HepG2 (cell line): ENCODE results near the gene HSPA5. TPM values are rescaled to one million over a fixed set of nuclear protein-coding genes. Genes with fewer than 3 reads are reported as not detected.

Experiments
- ATAC-seq: fragments of 200-7000 bp; cut with Tn5 transposase; 3 replicates; pipeline ENCODE4 v1.9.1; 2020; ENCODE audit warnings: mild to moderate bottlenecking, moderate library complexity
- BruUV-seq: library from RNA; stranded (reverse); fragments of 400-500 nt; replicated peaks from 2 replicates; lab custom pipeline; 2021; lab: Mats Ljungman, UMichigan
- CTCF ChIA-PET: fragments of 300-600 bp; formaldehyde crosslinking; extraction: SDS; loops from one replicate; lab custom pipeline; 2021; ENCODE audit warnings: low total read pairs, inconsistent platforms, low intra/inter-chr PET ratio; lab: Yijun Ruan, JAX
- POLR2A ChIA-PET: fragments of 350-600 bp; sonication (Branson Sonifier 250); formaldehyde crosslinking; loops from one replicate; lab custom pipeline; 2020; ENCODE audit warnings: antibody characterized with exemption, inconsistent platforms; lab: Yijun Ruan, JAX
- DNase-seq: peaks from one replicate; pipeline ENCODE4 v3.0.0-alpha.2; 2015; ENCODE audit warnings: low spot score
- FAIRE-seq: peaks from 3 replicates; lab custom pipeline; 2011; peaks lifted over from hg19 to GRCh38; lab: Jason Lieb, UNC
- H2AFZ ChIP-seq: one replicate; pipeline ENCODE4 v1.6.1; 2011; ENCODE audit warnings: low read length, inconsistent platforms
- H3K27ac ChIP-seq: fragments of 300-600 bp; 3 replicates; pipeline ENCODE4 v1.8.0; 2011; ENCODE audit warnings: mixed run types, mild to moderate bottlenecking, mixed read lengths, low read length, inconsistent platforms; ENCODE audit not compliant: insufficient read depth; ENCODE audit errors: extremely low read length
- H3K27me3 ChIP-seq, 2 experiments: fragments of 200-600 bp in 1 of 2; 2 replicates in 1 of 2; 3 replicates in 1 of 2; pipeline versions ENCODE4 v1.6.0 to v1.8.0; 2011; ENCODE audit warnings: low read length in 2 of 2, mild to moderate bottlenecking in 2 of 2, moderate library complexity in 2 of 2, inconsistent platforms in 1 of 2; ENCODE audit not compliant: insufficient read depth in 2 of 2, control insufficient read depth in 1 of 2
- H3K36me3 ChIP-seq, 2 experiments: fragments of 200-600 bp in 1 of 2; replicated peaks in 1 of 2; 2 replicates in 1 of 2; 3 replicates in 1 of 2; pipeline versions ENCODE4 v1.5.1 to v1.8.0; 2011; ENCODE audit warnings: low read length in 2 of 2, inconsistent platforms in 1 of 2; ENCODE audit not compliant: insufficient read depth in 2 of 2, control insufficient read depth in 1 of 2
- H3K4me1 ChIP-seq: 2 replicates; pipeline ENCODE4 v1.5.1; 2012; ENCODE audit warnings: low read length, inconsistent platforms; ENCODE audit not compliant: insufficient read depth
- H3K4me2 ChIP-seq: 2 replicates; pipeline ENCODE4 v1.6.0; 2011; ENCODE audit warnings: low read depth, low read length, inconsistent platforms
- H3K4me3 ChIP-seq, 3 experiments: fragments of 200-600 bp in 1 of 3; sonication (generic), shearing (Covaris generic) in 1 of 3; replicated peaks in 1 of 3; 2 replicates each; pipeline ENCODE4 v1.5.1; 2011 to 2016; ENCODE audit warnings: low read length in 3 of 3, inconsistent platforms in 2 of 3, low read depth in 2 of 3, mild to moderate bottlenecking in 2 of 3, control low read depth in 1 of 3, mixed read lengths in 1 of 3; ENCODE audit not compliant: insufficient read depth in 1 of 3
- H3K79me2 ChIP-seq: one replicate; pipeline ENCODE4 v1.6.1; 2011; ENCODE audit warnings: low read length, inconsistent platforms; ENCODE audit not compliant: insufficient read depth
- H3K9ac ChIP-seq: 2 replicates; pipeline ENCODE4 v1.6.0; 2011; ENCODE audit warnings: mild to moderate bottlenecking, low read depth, low read length, inconsistent platforms; ENCODE audit not compliant: insufficient read depth
- H3K9me3 ChIP-seq: 2 replicates; pipeline ENCODE4 v1.5.1; 2012; ENCODE audit warnings: mild to moderate bottlenecking, low read length
- H4K20me1 ChIP-seq: 2 replicates; pipeline ENCODE4 v1.6.0; 2011; ENCODE audit warnings: inconsistent platforms, mild to moderate bottlenecking, low read length, moderate library complexity; ENCODE audit not compliant: insufficient read depth
- AGO2 ChIP-seq: fragments of 200-400 bp; formaldehyde crosslinking; optimal IDR thresholded peaks from 2 replicates; pipeline ENCODE3; 2017; ENCODE audit warnings: mild to moderate bottlenecking, low read depth, low read length, moderate library complexity
- ELF4 ChIP-seq: sonication (generic); formaldehyde crosslinking; IDR thresholded peaks from 2 replicates; pipeline ENCODE4 v1.5.0; 2020; ENCODE audit warnings: missing genetic modification reagents, mild to moderate bottlenecking, moderate library complexity, borderline replicate concordance
- FOXA1 ChIP-seq, 2 experiments: fragments of 450-650 bp in 1 of 2; sonication (generic) in 1 of 2; formaldehyde crosslinking in 1 of 2; IDR thresholded peaks; 2 replicates each; pipeline versions ENCODE4 v1.4.0 to v1.6.1; 2016 to 2020; ENCODE audit warnings: missing genetic modification reagents in 1 of 2
- FOXP4 ChIP-seq: sonication (generic); formaldehyde crosslinking; IDR thresholded peaks from 2 replicates; pipeline ENCODE4 v1.4.0; 2020; ENCODE audit warnings: missing genetic modification reagents
- GMEB2 ChIP-seq: IDR thresholded peaks from 2 replicates; pipeline ENCODE4 v1.6.1; 2016; ENCODE audit warnings: missing biosample characterization, missing genetic modification reagents, low read depth
- HNF1B ChIP-seq: sonication (generic); formaldehyde crosslinking; IDR thresholded peaks from 2 replicates; pipeline ENCODE4 v1.5.1; 2020; ENCODE audit warnings: mild to moderate bottlenecking, moderate library complexity, missing genetic modification reagents
- SETDB1 ChIP-seq: sonication (generic); formaldehyde crosslinking; IDR thresholded peaks from 2 replicates; pipeline ENCODE4 v1.5.1; 2020; ENCODE audit warnings: missing genetic modification reagents, mild to moderate bottlenecking, borderline replicate concordance
- SOX5 ChIP-seq: IDR thresholded peaks from 2 replicates; pipeline ENCODE4 v1.6.1; 2016; ENCODE audit warnings: borderline replicate concordance
- TBX2 ChIP-seq: sonication (generic); formaldehyde crosslinking; IDR thresholded peaks from 2 replicates; pipeline ENCODE4 v1.5.0; 2020; ENCODE audit warnings: missing genetic modification reagents, mild to moderate bottlenecking, borderline replicate concordance
- XRCC5 ChIP-seq: fragments of 200-400 bp; formaldehyde crosslinking; optimal IDR thresholded peaks from 2 replicates; pipeline ENCODE3; 2017; ENCODE audit warnings: mild to moderate bottlenecking, low read length
- ZFP82 ChIP-seq: sonication (generic); formaldehyde crosslinking; IDR thresholded peaks from 2 replicates; pipeline ENCODE4 v1.5.1; 2020; ENCODE audit warnings: mild to moderate bottlenecking, missing genetic modification reagents, borderline replicate concordance
- ZFYVE20 ChIP-seq: sonication (generic); formaldehyde crosslinking; IDR thresholded peaks from 2 replicates; pipeline ENCODE4 v1.8.0; 2023; ENCODE audit warnings: low read depth, mild to moderate bottlenecking, moderate library complexity, missing genetic modification reagents, borderline replicate concordance
- ZNF3 ChIP-seq: IDR thresholded peaks from 2 replicates; pipeline ENCODE4 v1.7.0; 2017; ENCODE audit warnings: inconsistent platforms
- ZNF501 ChIP-seq: sonication (generic); formaldehyde crosslinking; IDR thresholded peaks from 2 replicates; pipeline ENCODE4 v1.5.1; 2020; ENCODE audit warnings: mild to moderate bottlenecking, moderate library complexity, missing genetic modification reagents
- ZNF768 ChIP-seq: sonication (generic); formaldehyde crosslinking; IDR thresholded peaks from 2 replicates; pipeline ENCODE4 v1.4.0; 2020; ENCODE audit warnings: missing genetic modification reagents
- WGBS: methylation state at CpG from one replicate; pipeline ENCODE4 v1.1.6; 2017; ENCODE audit warnings: low lambda C conversion rate; 5-methylcytosine and 5-hydroxymethylcytosine counted together
- in situ Hi-C: cut with HindIII; loops from 2 replicates; pipeline ENCODE4 v1.10.0; 2017; ENCODE audit warnings: low pct_unique_long_range_greater_than_20kb; ENCODE audit not compliant: extremely low pct_ligation_motif_present
- intact Hi-C: fragments of 100-400 bp; cut with micrococcal nuclease; formaldehyde crosslinking; loops from one replicate; pipeline ENCODE4 v1.10.0; 2022; ENCODE audit not compliant: unreplicated experiment
- polyA plus RNA-seq, 8 experiments: library from polyadenylated mRNA; depleted of rRNA in 3 of 8; stranded (reverse) in 7 of 8; unstranded in 1 of 8; fragments of >200 nt; fragmentation: Illumina TruSeq in 4 of 8; extraction: Trizol in 4 of 8; gene quantifications; 2 replicates each; pipeline versions ENCODE4 v1.2.1 to v1.2.3, GENCODE V29; 2011 to 2016; ENCODE audit warnings: low read depth in 4 of 8, missing spikeins in 1 of 8, mixed read lengths in 1 of 8; ENCODE audit not compliant: insufficient read depth in 1 of 8
- total RNA-seq, 5 experiments: library from RNA; depleted of rRNA; stranded (reverse); fragments of >200 nt; fragmentation: Illumina TruSeq; extraction: Trizol; gene quantifications; 2 replicates each; pipeline ENCODE4 v1.2.3, GENCODE V29; 2016; ENCODE audit warnings: low read depth in 1 of 5

HSPA5 gene
- total and polyA plus RNA-seq, 2 of the 13 experiments (the other 11 are each of a cell fraction or from before 2014, with no cell fraction given), result 201 to 206 TPM

- peak; percentile 44; the same call in 1 of the 2 replicates for TF ChIP-seq ELF4
- TF ChIP-seq SOX5, result peak; percentile 78; the same call in 1 of the 2 replicates
- TF ChIP-seq GMEB2 (CRISPR knock-in tag), result no peak
Observed at GRCh38 chr9:125204477-125204876, 36.7 kb downstream of the HSPA5 start (continued).

GRCh38 chr9:125202846-125203618, 38.1 kb downstream of the HSPA5 start:
- peak overlapping the region; percentile 47 for H3K27ac ChIP-seq
- in situ Hi-C loops, result no loop called here
- H3K36me3 ChIP-seq, result peaks cover 8 to 23% of the 10 kb centered on the region in 2 experiments
- H3K79me2 ChIP-seq, result peaks cover 10% of the 10 kb centered on the region
- H4K20me1 ChIP-seq, result no peaks in the 10 kb centered on the region
- peaks cover 47% of the 10 kb centered on the region for H3K4me1 ChIP-seq
- POLR2A ChIA-PET, result interaction anchor here (3.2 kb wide), 1 partner anchor 38 kb away, joined by 20 read pairs; the partner anchor contains the start of gene HSPA5
- no peak overlapping the region for H3K4me3 ChIP-seq
- CTCF ChIA-PET, result no interaction called here
- DNase-seq (peak; percentile 40), FAIRE-seq (no peak), ATAC-seq (no peak)
- no peak overlapping the region for H2AFZ ChIP-seq
- peak overlapping the region; percentile 47 for H3K4me2 ChIP-seq
- 86% methylated on average over 1 of the region's 1 CpG for WGBS
- intact Hi-C loops, result no loop called here
- H3K9ac ChIP-seq, result no peak overlapping the region
- BruUV-seq, result TSS peak; percentile 22
- no peaks in the 10 kb centered on the region for H3K9me3 ChIP-seq
- no peaks in the 10 kb centered on the region for H3K27me3 ChIP-seq
- no peak for TF ChIP-seq ZFYVE20 (CRISPR knock-in tag)
- no peak for TF ChIP-seq AGO2
- TF ChIP-seq HNF1B (CRISPR knock-in tag), result 0 out of 2 replicates have a peak, but pooled peaks have one; percentile 25
- peak; percentile 26; the same call in 1 of the 2 replicates for TF ChIP-seq ZNF768 (CRISPR knock-in tag)
- peak; percentile 68 for TF ChIP-seq XRCC5
- TF ChIP-seq TBX2 (CRISPR knock-in tag), result 0 out of 2 replicates have a peak, but pooled peaks have one; percentile 25
- TF ChIP-seq SETDB1 (CRISPR knock-in tag), result 0 out of 2 replicates have a peak, but pooled peaks have one; percentile 26
- no peak for TF ChIP-seq ZFP82
- TF ChIP-seq FOXA1 (IDR thresholded peaks at IDR 0.05), result no peak
- peak; percentile 73 for TF ChIP-seq FOXA1 (CRISPR knock-in tag; IDR thresholded peaks at IDR 0.05)
- TF ChIP-seq ZNF3 (CRISPR knock-in tag), result no peak
- TF ChIP-seq ZNF501 (CRISPR knock-in tag), result 0 out of 2 replicates have a peak, but pooled peaks have one; percentile 29
- TF ChIP-seq FOXP4, result peak; percentile 33; the same call in 1 of the 2 replicates
